ENCODE measurements around the gene GSG1L.

DNA sequence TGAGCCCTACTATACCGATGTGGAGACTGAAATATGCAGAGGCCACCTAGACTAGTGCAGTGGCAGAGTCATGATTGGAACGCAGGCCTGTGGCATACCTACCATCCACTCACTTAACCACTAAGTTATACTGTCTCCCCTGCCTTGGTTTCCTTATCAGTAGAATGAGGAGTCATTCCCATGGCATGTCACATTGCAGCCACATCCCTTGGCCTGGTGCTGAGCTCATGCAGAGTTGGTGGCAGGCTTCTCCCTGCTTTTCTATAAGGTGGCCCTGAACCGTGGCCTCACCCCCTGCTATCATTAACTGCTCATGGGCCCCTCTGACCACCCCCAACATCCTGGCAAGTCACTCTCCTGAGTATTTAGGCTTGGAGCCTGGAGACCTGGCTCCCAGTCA is 301.1 kb downstream of the GSG1L start:
- TF ChIP-seq KDM1A (IDR thresholded peaks at IDR 0.05) (no peak), RB1 (IDR thresholded peaks at IDR 0.05; ENCODE audit: low read depth) (no peak), ETS2 (tag; IDR thresholded peaks at IDR 0.05; ENCODE audit: borderline replicate concordance, poor library complexity, severe bottlenecking) (no peak), PHB2 (IDR thresholded peaks at IDR 0.05; ENCODE audit: low read depth) (no peak)

All from K562 (cell line).